Fibroblast of peridontal ligament (primary cell): ENCODE data around the gene WDR31.
"Not testable (repeated sequence)": the region's sequence is repeated elsewhere in the genome, so short reads cannot be mapped to it uniquely, and the experiment has no call there.

Experiments
- DNase-seq: peaks from one replicate; pipeline ENCODE4 v3.0.0-alpha.2; 2010; ENCODE audit errors: extremely low read depth

WDR31 gene

GRCh38 chr9:113298311-113298710 is 41.8 kb downstream of the WDR31 start:
- no peak for DNase-seq

- DNase-seq, result peak; percentile 75
Observed at GRCh38 chr9:113296796-113297558, 43.1 kb downstream of the WDR31 start.

GRCh38 chr9:113296247-113296646 is 43.8 kb downstream of the WDR31 start:
- DNase-seq, result not testable (repeated sequence)

- peak; percentile 94 for DNase-seq
Observed at GRCh38 chr9:113293285-113293878, 46.7 kb downstream of the WDR31 start.

GRCh38 chr9:113290052-113290607 is 49.9 kb downstream of the WDR31 start:
- DNase-seq, result no peak

GRCh38 chr9:113289091-113289490 is 51.0 kb downstream of the WDR31 start:
- DNase-seq, result no peak

GRCh38 chr9:113281356-113281755 is 58.7 kb downstream of the WDR31 start:
- no peak for DNase-seq

GRCh38 chr9:113278840-113279239 is 61.2 kb downstream of the WDR31 start:
- DNase-seq, result no peak

- peak; percentile 98 for DNase-seq
Observed at GRCh38 chr9:113275157-113276131, 64.6 kb downstream of the WDR31 start, which contains the start of the genes CDC26 and PRPF4. CDC26 (minus strand) TSS chr9:113275572; CDS start chr9:113272507, 3,065 bp downstream. PRPF4 (plus strand) TSS chr9:113275658; CDS start chr9:113275744, 86 bp downstream.

GRCh38 chr9:113274474-113275156 is 65.5 kb downstream of the WDR31 start:
- DNase-seq, result peak; percentile 79

- DNase-seq, result no peak
Observed at GRCh38 chr9:113269871-113270270, 70.2 kb downstream of the WDR31 start.

- no peak for DNase-seq
Observed at GRCh38 chr9:113269355-113269754, 70.7 kb downstream of the WDR31 start.

GRCh38 chr9:113267911-113268566 is 72.0 kb downstream of the WDR31 start:
- DNase-seq, result no peak

GRCh38 chr9:113266174-113266573 is 73.9 kb downstream of the WDR31 start:
- DNase-seq, result no peak
